ENCODE measurements around the gene CSNK1A1.
"Not testable (repeated sequence)": the region's sequence is repeated elsewhere in the genome, so short reads cannot be mapped to it uniquely, and the experiment has no call there.

CSNK1A1 gene

GRCh38 chr5:149551227-149552037 lies at the start of gene CSNK1A1:
Gene CSNK1A1 (minus strand): TSS chr5:149551439. CDS start chr5:149550964, 475 bp downstream.
- DNase-seq (ENCODE audit: low read depth), result peak; percentile 99

GRCh38 chr5:149600932-149601331 lies 49.7 kb upstream of the CSNK1A1 start:
- DNase-seq (ENCODE audit: low read depth), result no peak

DNA sequence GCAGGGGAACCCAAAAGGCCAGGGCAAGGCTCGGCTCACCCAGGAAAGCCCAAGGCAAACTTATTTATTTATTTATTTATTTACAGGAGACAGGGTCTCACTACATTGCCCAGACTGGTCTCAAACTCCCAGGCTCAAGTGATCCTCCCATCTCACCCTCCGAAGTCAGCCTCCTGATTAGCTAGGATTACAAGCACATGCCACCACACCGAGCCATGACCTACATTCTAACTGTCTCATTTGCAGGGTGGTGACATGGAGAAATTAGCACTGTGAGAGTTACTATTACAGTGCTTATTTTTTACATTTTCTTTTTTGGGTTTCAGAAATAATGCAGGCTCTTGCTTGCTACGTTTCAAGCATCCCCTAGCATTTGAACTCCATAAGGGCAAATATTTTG lies 48.1 kb upstream of the CSNK1A1 start:
- no peak for DNase-seq (ENCODE audit: low read depth)

DNA sequence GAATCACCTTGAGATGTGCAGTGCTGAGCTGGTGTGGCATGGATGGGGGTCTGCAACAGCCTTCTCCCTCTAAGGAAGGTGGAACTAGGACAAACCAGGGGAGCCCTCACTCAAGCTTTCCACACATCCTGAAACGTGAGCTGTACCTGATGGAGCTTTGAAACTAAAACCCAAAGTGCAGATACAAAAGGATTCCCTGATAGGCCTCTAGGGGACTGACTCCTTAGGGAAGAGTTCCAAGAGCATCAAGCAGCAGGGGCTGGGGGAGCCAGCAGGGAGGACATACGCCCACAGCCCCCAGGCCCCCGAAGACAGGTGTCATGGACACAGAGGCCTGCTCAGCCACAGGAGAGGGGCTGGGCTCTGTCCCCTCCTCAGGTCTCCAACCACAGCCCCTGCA lies 47.7 kb upstream of the CSNK1A1 start:
- DNase-seq (ENCODE audit: low read depth), result no peak

GRCh38 chr5:149598234-149598633 lies 47.0 kb upstream of the CSNK1A1 start:
- not testable (repeated sequence) for DNase-seq (ENCODE audit: low read depth)

GRCh38 chr5:149597618-149598017 lies 46.4 kb upstream of the CSNK1A1 start:
- no peak for DNase-seq (ENCODE audit: low read depth)

DNA sequence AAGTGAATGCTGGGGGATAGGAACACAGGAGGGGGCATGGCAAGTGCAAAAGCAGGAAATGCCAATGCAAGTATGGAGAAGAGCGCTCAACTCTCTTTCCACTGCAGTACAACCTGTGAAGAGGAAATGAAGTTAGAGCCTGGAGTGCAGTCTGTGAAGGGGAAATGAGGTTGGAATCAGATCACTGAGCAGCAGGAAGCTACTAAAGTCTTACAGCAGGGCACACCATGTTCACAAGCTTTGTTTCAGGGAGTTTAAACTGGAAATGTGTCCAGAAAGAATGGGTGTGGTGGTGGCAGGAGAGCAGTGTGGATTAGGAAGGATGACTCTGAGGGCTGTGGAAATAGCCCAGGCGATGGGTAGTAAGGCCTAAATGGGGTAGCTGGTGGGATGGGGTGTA lies 45.5 kb upstream of the CSNK1A1 start:
- no peak for DNase-seq (ENCODE audit: low read depth)

DNA sequence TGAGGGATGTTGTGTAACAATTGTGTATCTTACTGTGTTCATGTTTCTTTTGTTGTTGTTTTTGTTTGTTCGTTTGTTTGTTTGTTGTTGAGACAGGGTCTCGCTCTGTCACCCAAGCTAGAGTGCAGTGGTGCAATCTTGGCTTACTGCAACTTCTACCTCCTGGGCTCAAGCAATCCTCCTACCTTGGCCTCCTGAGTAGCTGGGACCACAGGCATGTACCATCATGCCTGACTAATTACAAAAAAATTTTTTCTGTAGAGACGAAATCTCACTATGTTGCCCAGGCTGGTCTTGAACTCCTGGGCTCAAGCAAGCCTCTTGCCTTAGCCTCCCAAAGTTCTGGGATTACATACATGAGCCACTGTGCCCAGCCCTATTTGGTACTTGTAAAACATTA lies 43.9 kb upstream of the CSNK1A1 start:
- peak; percentile 65 for DNase-seq (ENCODE audit: low read depth)

GRCh38 chr5:149594206-149594895 lies 43.1 kb upstream of the CSNK1A1 start:
- DNase-seq (ENCODE audit: low read depth), result no peak

- no peak for DNase-seq (ENCODE audit: low read depth)
These were observed 42.1 kb upstream of the CSNK1A1 start for GRCh38 chr5:149593370-149593769.

GRCh38 chr5:149588936-149589335 lies 37.7 kb upstream of the CSNK1A1 start:
- DNase-seq (ENCODE audit: low read depth), result no peak

DNA sequence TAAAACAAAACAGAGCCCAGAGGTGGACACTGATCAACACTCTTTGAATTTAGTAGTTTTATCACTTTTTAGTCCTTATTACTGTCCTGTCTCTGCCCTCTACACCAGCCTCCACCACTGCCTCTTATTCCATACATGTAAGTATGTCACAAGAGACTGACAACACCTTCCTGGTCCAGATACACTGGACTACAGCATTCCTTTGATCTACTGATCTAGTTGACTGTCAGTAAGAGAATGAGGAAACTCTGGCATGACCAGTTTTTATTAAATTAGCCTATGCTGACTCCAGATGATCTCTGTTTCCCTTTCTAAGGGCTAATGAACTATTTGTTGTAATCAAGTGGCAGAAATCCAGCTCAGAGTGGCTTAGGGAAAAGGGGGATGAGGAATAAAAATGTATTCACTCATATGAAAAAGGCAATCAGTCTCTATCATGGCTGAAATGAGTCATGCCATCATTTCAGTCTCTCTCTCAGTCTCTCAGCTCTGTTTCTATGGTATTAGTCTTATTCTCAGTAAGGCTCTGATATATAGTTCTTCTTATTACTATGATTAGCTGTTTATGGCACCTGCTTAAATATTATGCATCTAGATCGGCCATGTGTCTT lies 35.6 kb upstream of the CSNK1A1 start:
- DNase-seq (ENCODE audit: low read depth), result peak; percentile 20

- no peak for DNase-seq (ENCODE audit: low read depth)
These were observed 34.7 kb upstream of the CSNK1A1 start for GRCh38 chr5:149585910-149586309.

- no peak for DNase-seq (ENCODE audit: low read depth)
These were observed 32.9 kb upstream of the CSNK1A1 start for GRCh38 chr5:149584121-149584520.

DNA sequence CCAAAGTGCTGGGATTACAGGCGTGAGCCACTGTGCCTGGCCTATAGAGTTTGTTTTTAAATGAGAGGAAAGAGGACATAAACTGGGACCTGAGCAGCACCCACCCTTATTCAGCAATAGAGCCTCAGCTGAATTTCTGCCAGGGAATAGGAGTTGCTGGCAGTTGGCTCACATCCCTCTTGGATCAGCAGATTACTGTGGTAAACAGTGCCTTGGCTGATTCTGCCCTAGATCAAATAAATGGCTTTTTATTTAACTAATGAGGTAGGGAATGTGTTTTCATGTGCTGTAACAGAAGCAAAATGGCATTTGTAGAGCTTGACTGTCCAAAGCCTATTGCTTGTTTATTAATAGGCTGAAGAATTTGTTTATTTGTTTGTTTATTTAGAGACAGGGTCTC lies 32.2 kb upstream of the CSNK1A1 start:
- DNase-seq (ENCODE audit: low read depth), result no peak

DNA sequence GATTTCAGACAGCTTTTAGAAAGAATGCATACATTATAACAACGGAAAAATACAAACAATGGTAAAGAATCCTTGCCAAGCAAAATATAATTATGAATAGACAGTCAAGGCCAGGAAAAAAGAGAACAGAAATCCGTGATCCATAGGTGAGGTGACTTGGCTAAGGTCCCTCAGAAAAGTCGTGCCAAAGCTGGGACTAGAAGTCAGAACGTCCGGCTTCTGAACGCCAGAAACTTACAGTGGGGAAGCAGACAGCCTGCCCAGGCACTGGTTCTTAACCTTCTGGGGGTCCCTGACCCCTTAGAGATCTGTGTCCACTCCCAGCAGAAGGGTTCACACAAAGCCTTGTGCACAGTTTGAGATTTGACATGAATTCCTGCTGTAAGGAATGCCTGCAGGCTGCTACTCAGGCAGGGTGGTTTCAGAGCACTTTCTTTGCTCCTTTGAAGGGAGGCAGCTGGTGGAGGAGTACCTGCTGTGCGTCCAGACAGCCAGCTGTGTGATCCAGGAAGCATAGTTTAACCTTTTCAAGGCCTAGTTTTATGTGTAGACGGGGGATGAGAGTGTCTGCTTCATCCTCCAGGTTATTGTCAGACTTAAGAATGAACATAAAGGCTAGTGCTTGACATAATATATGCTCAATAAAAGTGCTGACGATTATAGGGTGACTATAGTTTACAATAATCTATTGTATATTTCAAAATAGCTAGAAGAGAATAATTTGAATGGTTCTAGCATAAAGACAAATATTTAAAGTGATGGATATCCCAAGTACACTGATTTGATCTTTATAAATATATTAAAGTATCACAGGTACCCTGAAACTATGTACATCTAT lies 30.9 kb upstream of the CSNK1A1 start:
- no peak for DNase-seq (ENCODE audit: low read depth)

DNA sequence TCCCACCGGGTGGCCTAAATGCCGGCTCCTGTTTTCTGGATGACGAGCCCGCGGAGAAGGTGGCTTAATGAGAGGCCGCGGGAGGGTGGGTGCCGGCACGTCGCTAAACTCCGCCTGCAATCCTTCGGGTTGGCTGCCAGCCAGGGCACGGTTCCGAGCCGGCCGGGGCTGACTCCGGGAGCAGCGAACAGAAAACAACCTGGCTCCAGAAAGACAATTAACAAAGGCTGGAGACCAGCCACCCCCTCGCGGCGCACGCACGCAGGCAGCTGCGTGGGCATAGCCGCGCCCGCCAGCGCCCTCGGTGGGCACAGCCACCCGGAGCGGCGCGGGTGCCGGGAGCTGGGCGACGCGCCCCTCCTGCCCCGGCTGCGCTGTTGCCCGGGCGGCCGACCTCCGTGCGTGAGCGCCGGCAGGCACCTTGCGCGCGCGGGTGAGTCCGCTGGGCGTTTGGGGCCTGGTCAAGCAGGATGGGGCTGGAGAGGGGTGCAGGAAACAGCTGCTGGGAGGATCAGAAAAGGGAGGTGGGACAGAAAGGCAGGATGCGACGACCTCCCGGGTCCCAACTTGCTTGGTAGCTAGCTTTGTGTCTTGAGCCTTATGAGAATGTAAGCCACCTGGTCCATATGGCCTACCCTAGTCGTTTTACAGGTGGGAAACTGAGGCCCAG lies 30.1 kb upstream of the CSNK1A1 start, which contains the start of gene ARHGEF37:
ARHGEF37 (plus strand) TSS at position 307 of the 670 bp plus-strand sequence. CDS start 16,272 bp downstream, outside the sequence.
- DNase-seq (ENCODE audit: low read depth), result peak; percentile 60

DNA sequence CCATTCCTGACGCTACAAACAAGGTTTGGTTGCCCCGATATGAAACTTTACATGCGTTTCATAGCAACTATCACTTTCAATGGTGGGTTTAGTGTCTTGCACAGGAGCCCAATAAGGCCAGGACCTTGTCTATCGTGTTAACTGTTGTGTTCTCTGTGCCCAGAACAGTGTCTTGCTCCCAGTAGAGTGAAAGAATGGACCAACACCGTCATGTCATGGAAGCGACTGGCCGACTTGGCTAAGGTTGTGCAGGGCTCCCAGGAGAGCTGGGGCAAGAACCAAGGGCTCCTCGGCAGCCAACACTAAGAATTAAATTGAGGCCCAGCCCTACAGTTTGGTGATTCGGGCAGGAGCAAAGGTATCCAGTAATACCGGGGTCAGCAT lies 29.6 kb upstream of the CSNK1A1 start:
- DNase-seq (ENCODE audit: low read depth), result no peak

GRCh38 chr5:149578896-149579295 lies 27.7 kb upstream of the CSNK1A1 start:
- no peak for DNase-seq (ENCODE audit: low read depth)

GRCh38 chr5:149576021-149576420 lies 24.8 kb upstream of the CSNK1A1 start:
- DNase-seq (ENCODE audit: low read depth), result no peak

DNA sequence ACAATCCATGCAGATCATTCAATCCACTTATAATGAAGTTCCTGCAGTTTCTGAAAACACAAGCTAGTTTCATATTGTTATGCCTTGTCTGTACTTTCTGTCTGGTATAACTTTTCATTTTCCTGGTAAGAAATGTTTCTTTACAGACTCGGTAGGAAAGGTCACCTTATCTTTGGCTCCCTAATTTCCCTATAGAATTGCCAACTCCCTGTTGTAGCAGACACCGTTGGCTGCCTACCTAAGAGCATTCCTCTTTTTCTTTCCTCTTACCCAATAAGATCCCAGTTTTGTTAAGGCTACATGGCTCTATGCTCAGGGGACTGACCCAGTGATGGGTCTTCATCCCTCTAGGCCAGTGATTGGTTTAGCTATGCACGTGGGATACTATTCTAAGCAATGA lies 23.9 kb upstream of the CSNK1A1 start:
- no peak for DNase-seq (ENCODE audit: low read depth)
